HG03558 (cell line): ENCODE measurements around the gene GPR85.
"Not testable (repeated sequence)": the region's sequence is repeated elsewhere in the genome, so short reads cannot be mapped to it uniquely, and the experiment has no call there.

Source experiments
- ATAC-seq: cut with Tn5 transposase; IDR thresholded peaks from one replicate; pipeline ENCODE4 v1.9.1; 2021; ENCODE audit warnings: moderate number of reproducible peaks; ENCODE audit not compliant: unreplicated experiment; ENCODE audit errors: extremely low read depth

Gene GPR85

GRCh38 chr7:113084496-113085172 is 2.0 kb downstream of the GPR85 start:
- ATAC-seq: no peak

- no peak for ATAC-seq
Observed at GRCh38 chr7:113083816-113084495, 2.7 kb downstream of the GPR85 start.

GRCh38 chr7:113083132-113083815 is 3.4 kb downstream of the GPR85 start:
- ATAC-seq: no peak

- no peak for ATAC-seq
Observed at GRCh38 chr7:113078331-113078730, 8.3 kb downstream of the GPR85 start.

- no peak for ATAC-seq
Observed at GRCh38 chr7:113076703-113077102, 9.9 kb downstream of the GPR85 start.

- ATAC-seq: no peak
Observed at GRCh38 chr7:113071465-113071864, 15.2 kb downstream of the GPR85 start.

GRCh38 chr7:113062499-113062898 is 24.1 kb downstream of the GPR85 start:
- ATAC-seq: no peak

- no peak for ATAC-seq
Observed at GRCh38 chr7:113060100-113060499, 26.5 kb downstream of the GPR85 start.

GRCh38 chr7:113054938-113055337 is 31.7 kb downstream of the GPR85 start:
- no peak for ATAC-seq

GRCh38 chr7:113054272-113054671 is 32.4 kb downstream of the GPR85 start:
- ATAC-seq: not testable (repeated sequence)

GRCh38 chr7:113049221-113049620 is 37.4 kb downstream of the GPR85 start:
- not testable (repeated sequence) for ATAC-seq

- ATAC-seq: no peak
Observed at GRCh38 chr7:113046453-113046852, 40.2 kb downstream of the GPR85 start.

GRCh38 chr7:113045379-113045778 is 41.2 kb downstream of the GPR85 start:
- no peak for ATAC-seq

GRCh38 chr7:113044394-113044793 is 42.2 kb downstream of the GPR85 start:
- no peak for ATAC-seq

- ATAC-seq: no peak
Observed at GRCh38 chr7:113040849-113041248, 45.8 kb downstream of the GPR85 start.

GRCh38 chr7:113033959-113034358 is 52.7 kb downstream of the GPR85 start:
- ATAC-seq: no peak
